Measurements from ENCODE around the gene HSPB1.
"Not testable (repeated sequence)": the region's sequence is repeated elsewhere in the genome, so short reads cannot be mapped to it uniquely, and the experiment has no call there.

The HSPB1 gene

GRCh38 chr7:76310102-76310957 is 7.9 kb downstream of the HSPB1 start:
- DNase-seq (ENCODE audit: low read depth) = no peak
- TF ChIP-seq CTCF (IDR thresholded peaks at IDR 0.05; ENCODE audit: control insufficient read depth, extremely low read depth, insufficient read depth) = no peak

GRCh38 chr7:76311838-76312237 is 9.4 kb downstream of the HSPB1 start:
- not testable (repeated sequence) for H3K4me3 ChIP-seq (ENCODE audit: low read depth, low read length); DNase-seq (ENCODE audit: low read depth)

More at GRCh38 chr7:76310102-76310957, 7.9 kb downstream of the HSPB1 start:
- H3K4me3 ChIP-seq (ENCODE audit: low read depth, low read length) = no peak overlapping the region

GRCh38 chr7:76314042-76314721 is 11.7 kb downstream of the HSPB1 start:
- H3K4me3 ChIP-seq (ENCODE audit: low read depth, low read length) = no peak overlapping the region
- DNase-seq (ENCODE audit: low read depth) = peak; percentile 68
- peak; percentile 100 for TF ChIP-seq CTCF (IDR thresholded peaks at IDR 0.05; ENCODE audit: control insufficient read depth, extremely low read depth, insufficient read depth)

DNA sequence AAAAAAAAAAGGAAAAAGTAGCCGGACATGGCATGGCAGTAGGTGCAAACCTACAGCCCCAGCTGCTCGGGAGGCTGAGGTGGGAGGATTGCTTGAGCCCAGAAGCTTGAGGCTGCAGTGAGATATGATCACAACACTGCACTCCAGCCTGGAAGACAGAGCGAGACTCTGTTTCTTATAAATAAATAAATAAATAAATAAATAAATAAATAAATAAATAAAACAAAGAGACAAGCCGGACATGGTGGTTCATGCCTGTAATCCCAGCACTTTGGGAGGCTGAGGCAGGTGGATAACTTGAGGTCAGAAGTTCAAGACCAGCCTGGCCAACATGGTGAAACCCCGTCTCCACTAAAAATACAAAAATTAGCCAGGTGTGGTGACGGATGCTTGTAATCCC is 12.3 kb downstream of the HSPB1 start:
- not testable (repeated sequence) for H3K4me3 ChIP-seq (ENCODE audit: low read depth, low read length); DNase-seq (ENCODE audit: low read depth)

GRCh38 chr7:76315364-76315763 is 12.9 kb downstream of the HSPB1 start:
- TF ChIP-seq CTCF (IDR thresholded peaks at IDR 0.05; ENCODE audit: control insufficient read depth, extremely low read depth, insufficient read depth) = no peak
- DNase-seq (ENCODE audit: low read depth) = no peak
- no peak overlapping the region for H3K4me3 ChIP-seq (ENCODE audit: low read depth, low read length)

- TF ChIP-seq CTCF (IDR thresholded peaks at IDR 0.05; ENCODE audit: control insufficient read depth, extremely low read depth, insufficient read depth) = no peak
- no peak for DNase-seq (ENCODE audit: low read depth)
These were observed 14.7 kb downstream of the HSPB1 start for GRCh38 chr7:76316984-76317781.

GRCh38 chr7:76317782-76318487 is 15.5 kb downstream of the HSPB1 start:
- TF ChIP-seq CTCF (IDR thresholded peaks at IDR 0.05; ENCODE audit: control insufficient read depth, extremely low read depth, insufficient read depth) = no peak
- peak; percentile 85 for DNase-seq (ENCODE audit: low read depth)
- peak overlapping the region; percentile 72 for H3K4me3 ChIP-seq (ENCODE audit: low read depth, low read length)

More at GRCh38 chr7:76316984-76317781, 14.7 kb downstream of the HSPB1 start:
- H3K4me3 ChIP-seq (ENCODE audit: low read depth, low read length) = peak overlapping the region; percentile 72
